Measurements from ENCODE around the gene ADGRG6. TPM values are rescaled to one million over a fixed set of nuclear protein-coding genes. Genes with fewer than 3 reads are reported as not detected.

ADGRG6 gene
- total RNA-seq, 1 experiment from 2014 or later, result 2.5 TPM

DNA sequence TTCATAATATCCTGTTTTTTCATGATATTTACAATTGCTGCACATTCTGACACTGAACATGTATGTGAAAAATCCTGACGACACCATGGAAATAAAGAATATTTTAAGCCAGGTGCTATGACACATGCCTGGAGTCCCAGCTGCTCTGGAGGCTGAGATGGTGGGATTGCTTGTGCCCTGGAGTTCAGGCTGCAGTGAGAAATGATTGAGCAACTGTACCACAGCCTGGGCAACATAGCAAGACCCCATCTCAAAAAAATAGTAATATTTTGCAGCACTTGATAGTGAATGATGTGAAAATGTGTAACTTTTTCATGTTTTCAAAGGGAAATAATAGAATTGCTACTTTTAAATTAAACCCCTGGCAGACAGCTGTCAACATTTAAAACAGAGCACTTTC, 137.1 kb downstream of the ADGRG6 start:
- H3K36me3 Mint-ChIP-seq (ENCODE audit: insufficient read depth in 1 of 3, low read depth in 3 of 3), result no peaks in the 10 kb centered on the region
- no peak overlapping the region for H3K27ac Mint-ChIP-seq
- no peaks in the 10 kb centered on the region for H3K79me2 ChIP-seq (ENCODE audit: insufficient read depth, low read length)
- no peak overlapping the region for H3K4ac ChIP-seq (ENCODE audit: low read depth, low read length)
- no peak overlapping the region for H2BK20ac ChIP-seq (ENCODE audit: low read depth, low read length, poor library complexity, severe bottlenecking)
- H3K9me3 Mint-ChIP-seq, result no peaks in the 10 kb centered on the region
- H3K56ac ChIP-seq (ENCODE audit: insufficient read length, low read depth, low read length), result no peak overlapping the region
- no peaks in the 10 kb centered on the region for H3K23me2 ChIP-seq (ENCODE audit: insufficient read length, low read depth, low read length, poor library complexity, severe bottlenecking)
- H3K27ac ChIP-seq (ENCODE audit: insufficient read length, low read depth, low read length), result no peak overlapping the region
- WGBS (ENCODE audit: extremely low coverage, insufficient read length, low lambda C conversion rate), result no CpG with 5 or more reads among the region's 1 CpG
- no peaks in the 10 kb centered on the region for H3K27me3 Mint-ChIP-seq (ENCODE audit: low read depth)
- no peak overlapping the region for H2BK12ac ChIP-seq (ENCODE audit: insufficient read length, low read depth, low read length)
- peaks cover 16 to 17% of the 10 kb centered on the region in 2 experiments for H3K4me1 Mint-ChIP-seq
- H2AK5ac ChIP-seq (ENCODE audit: insufficient read length, low read length), result no peak overlapping the region
- no peak overlapping the region for H2BK15ac ChIP-seq (ENCODE audit: low read depth, low read length)
- no peak overlapping the region for H2BK120ac ChIP-seq (ENCODE audit: low read depth, low read length, poor library complexity, severe bottlenecking)
- H3K27me3 ChIP-seq (ENCODE audit: insufficient read depth, low read length), result no peaks in the 10 kb centered on the region
- no peak overlapping the region for H3K23ac ChIP-seq (ENCODE audit: insufficient read length, low read depth, low read length)
- H3K4me2 ChIP-seq (ENCODE audit: insufficient read depth, insufficient read length, low read length), result no peak overlapping the region
- no peak overlapping the region for H3K18ac ChIP-seq (ENCODE audit: insufficient read length, low read depth, low read length)
- DNase-seq, result no peak
- H3K4me1 ChIP-seq (ENCODE audit: insufficient read depth, low read length), result no peaks in the 10 kb centered on the region; the same call in 1 of the 2 replicates
- no peak overlapping the region for H4K91ac ChIP-seq (ENCODE audit: insufficient read length, low read depth, low read length)
- H4K20me1 ChIP-seq (ENCODE audit: control insufficient read depth, insufficient read depth, insufficient read length), result no peaks in the 10 kb centered on the region
- no peaks in the 10 kb centered on the region for H3K79me1 ChIP-seq (ENCODE audit: insufficient read depth, low read depth, low read length, poor library complexity, severe bottlenecking)
- H3K9ac ChIP-seq (ENCODE audit: extremely low read depth, insufficient read length, low read length), result no peak overlapping the region
- H2BK5ac ChIP-seq (ENCODE audit: insufficient read length, low read length), result no peak overlapping the region
- no peak overlapping the region for H3K14ac ChIP-seq (ENCODE audit: insufficient read depth, low read length)
- no peak overlapping the region for H3T11ph ChIP-seq (ENCODE audit: low read length)
- H4K5ac ChIP-seq (ENCODE audit: insufficient read length, low read depth, low read length), result no peak overlapping the region
- H2AFZ ChIP-seq (ENCODE audit: low read length), result no peak overlapping the region
- TF ChIP-seq, protein P1, sequence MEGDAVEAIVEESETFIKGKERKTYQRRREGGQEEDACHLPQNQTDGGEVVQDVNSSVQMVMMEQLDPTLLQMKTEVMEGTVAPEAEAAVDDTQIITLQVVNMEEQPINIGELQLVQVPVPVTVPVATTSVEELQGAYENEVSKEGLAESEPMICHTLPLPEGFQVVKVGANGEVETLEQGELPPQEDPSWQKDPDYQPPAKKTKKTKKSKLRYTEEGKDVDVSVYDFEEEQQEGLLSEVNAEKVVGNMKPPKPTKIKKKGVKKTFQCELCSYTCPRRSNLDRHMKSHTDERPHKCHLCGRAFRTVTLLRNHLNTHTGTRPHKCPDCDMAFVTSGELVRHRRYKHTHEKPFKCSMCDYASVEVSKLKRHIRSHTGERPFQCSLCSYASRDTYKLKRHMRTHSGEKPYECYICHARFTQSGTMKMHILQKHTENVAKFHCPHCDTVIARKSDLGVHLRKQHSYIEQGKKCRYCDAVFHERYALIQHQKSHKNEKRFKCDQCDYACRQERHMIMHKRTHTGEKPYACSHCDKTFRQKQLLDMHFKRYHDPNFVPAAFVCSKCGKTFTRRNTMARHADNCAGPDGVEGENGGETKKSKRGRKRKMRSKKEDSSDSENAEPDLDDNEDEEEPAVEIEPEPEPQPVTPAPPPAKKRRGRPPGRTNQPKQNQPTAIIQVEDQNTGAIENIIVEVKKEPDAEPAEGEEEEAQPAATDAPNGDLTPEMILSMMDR (conservative IDR thresholded peaks at IDR 0.05), result no peak
- H4K8ac ChIP-seq (replicated peaks; ENCODE audit: insufficient read length, low read depth, low read length), result no peak overlapping the region
- H3K4me3 Mint-ChIP-seq, result no peak overlapping the region
- H3K9me3 ChIP-seq (ENCODE audit: control insufficient read depth, low read depth, low read length), result no peaks in the 10 kb centered on the region
